HepG2 (cell line): ENCODE measurements around the gene CLEC10A. TPM values are rescaled to one million over a fixed set of nuclear protein-coding genes. Genes with fewer than 3 reads are reported as not detected.

Experiments
- ATAC-seq: fragments of 200-7000 bp; cut with Tn5 transposase; 3 replicates; pipeline ENCODE4 v1.9.1; 2020; ENCODE audit warnings: mild to moderate bottlenecking, moderate library complexity
- BruUV-seq: library from RNA; stranded (reverse); fragments of 400-500 nt; replicated peaks from 2 replicates; lab custom pipeline; 2021; lab: Mats Ljungman, UMichigan
- CTCF ChIA-PET: fragments of 300-600 bp; formaldehyde crosslinking; extraction: SDS; loops from one replicate; lab custom pipeline; 2021; ENCODE audit warnings: low total read pairs, inconsistent platforms, low intra/inter-chr PET ratio; lab: Yijun Ruan, JAX
- POLR2A ChIA-PET: fragments of 350-600 bp; sonication (Branson Sonifier 250); formaldehyde crosslinking; loops from one replicate; lab custom pipeline; 2020; ENCODE audit warnings: antibody characterized with exemption, inconsistent platforms; lab: Yijun Ruan, JAX
- DNase-seq: peaks from one replicate; pipeline ENCODE4 v3.0.0-alpha.2; 2015; ENCODE audit warnings: low spot score
- FAIRE-seq: peaks from 3 replicates; lab custom pipeline; 2011; peaks lifted over from hg19 to GRCh38; lab: Jason Lieb, UNC
- H2AFZ ChIP-seq: one replicate; pipeline ENCODE4 v1.6.1; 2011; ENCODE audit warnings: low read length, inconsistent platforms
- H3K27ac ChIP-seq: fragments of 300-600 bp; 3 replicates; pipeline ENCODE4 v1.8.0; 2011; ENCODE audit warnings: mixed run types, mild to moderate bottlenecking, mixed read lengths, low read length, inconsistent platforms; ENCODE audit not compliant: insufficient read depth; ENCODE audit errors: extremely low read length
- H3K27me3 ChIP-seq, 2 experiments: fragments of 200-600 bp in 1 of 2; 2 replicates in 1 of 2; 3 replicates in 1 of 2; pipeline versions ENCODE4 v1.6.0 to v1.8.0; 2011; ENCODE audit warnings: low read length in 2 of 2, mild to moderate bottlenecking in 2 of 2, moderate library complexity in 2 of 2, inconsistent platforms in 1 of 2; ENCODE audit not compliant: insufficient read depth in 2 of 2, control insufficient read depth in 1 of 2
- H3K36me3 ChIP-seq, 2 experiments: fragments of 200-600 bp in 1 of 2; replicated peaks in 1 of 2; 2 replicates in 1 of 2; 3 replicates in 1 of 2; pipeline versions ENCODE4 v1.5.1 to v1.8.0; 2011; ENCODE audit warnings: low read length in 2 of 2, inconsistent platforms in 1 of 2; ENCODE audit not compliant: insufficient read depth in 2 of 2, control insufficient read depth in 1 of 2
- H3K4me1 ChIP-seq: 2 replicates; pipeline ENCODE4 v1.5.1; 2012; ENCODE audit warnings: low read length, inconsistent platforms; ENCODE audit not compliant: insufficient read depth
- H3K4me2 ChIP-seq: 2 replicates; pipeline ENCODE4 v1.6.0; 2011; ENCODE audit warnings: low read depth, low read length, inconsistent platforms
- H3K4me3 ChIP-seq, 3 experiments: fragments of 200-600 bp in 1 of 3; sonication (generic), shearing (Covaris generic) in 1 of 3; replicated peaks in 1 of 3; 2 replicates each; pipeline ENCODE4 v1.5.1; 2011 to 2016; ENCODE audit warnings: low read length in 3 of 3, inconsistent platforms in 2 of 3, low read depth in 2 of 3, mild to moderate bottlenecking in 2 of 3, control low read depth in 1 of 3, mixed read lengths in 1 of 3; ENCODE audit not compliant: insufficient read depth in 1 of 3
- H3K79me2 ChIP-seq: one replicate; pipeline ENCODE4 v1.6.1; 2011; ENCODE audit warnings: low read length, inconsistent platforms; ENCODE audit not compliant: insufficient read depth
- H3K9ac ChIP-seq: 2 replicates; pipeline ENCODE4 v1.6.0; 2011; ENCODE audit warnings: mild to moderate bottlenecking, low read depth, low read length, inconsistent platforms; ENCODE audit not compliant: insufficient read depth
- H3K9me3 ChIP-seq: 2 replicates; pipeline ENCODE4 v1.5.1; 2012; ENCODE audit warnings: mild to moderate bottlenecking, low read length
- H4K20me1 ChIP-seq: 2 replicates; pipeline ENCODE4 v1.6.0; 2011; ENCODE audit warnings: inconsistent platforms, mild to moderate bottlenecking, low read length, moderate library complexity; ENCODE audit not compliant: insufficient read depth
- CBX5 ChIP-seq: sonication (generic); formaldehyde crosslinking; IDR thresholded peaks from 2 replicates; pipeline ENCODE4 v1.4.0; 2020; ENCODE audit warnings: missing genetic modification reagents, borderline replicate concordance
- HNRNPK ChIP-seq: fragments of 200-400 bp; formaldehyde crosslinking; IDR thresholded peaks from 2 replicates; pipeline ENCODE4 v1.6.1; 2018; ENCODE audit warnings: low read length, low read depth, moderate library complexity, mild to moderate bottlenecking; ENCODE audit not compliant: poor library complexity, severe bottlenecking
- MAFK ChIP-seq, 2 experiments: IDR thresholded peaks in 1 of 2; conservative IDR thresholded peaks in 1 of 2; 2 replicates each; pipeline ENCODE4 v1.6.1; 2011; ENCODE audit warnings: improper control_type of control experiment in 2 of 2, low read length in 2 of 2
- ZBTB7A ChIP-seq: sonication (generic); formaldehyde crosslinking; IDR thresholded peaks from 2 replicates; pipeline ENCODE4 v1.8.0; 2022; ENCODE audit warnings: mild to moderate bottlenecking, missing genetic modification reagents
- ZNF564 ChIP-seq: sonication (generic); formaldehyde crosslinking; IDR thresholded peaks from 2 replicates; pipeline ENCODE4 v1.8.1; 2023; ENCODE audit warnings: mild to moderate bottlenecking, missing genetic modification reagents
- WGBS: methylation state at CpG from one replicate; pipeline ENCODE4 v1.1.6; 2017; ENCODE audit warnings: low lambda C conversion rate; 5-methylcytosine and 5-hydroxymethylcytosine counted together
- in situ Hi-C: cut with HindIII; loops from 2 replicates; pipeline ENCODE4 v1.10.0; 2017; ENCODE audit warnings: low pct_unique_long_range_greater_than_20kb; ENCODE audit not compliant: extremely low pct_ligation_motif_present
- intact Hi-C: fragments of 100-400 bp; cut with micrococcal nuclease; formaldehyde crosslinking; loops from one replicate; pipeline ENCODE4 v1.10.0; 2022; ENCODE audit not compliant: unreplicated experiment
- polyA plus RNA-seq, 8 experiments: library from polyadenylated mRNA; depleted of rRNA in 3 of 8; stranded (reverse) in 7 of 8; unstranded in 1 of 8; fragments of >200 nt; fragmentation: Illumina TruSeq in 4 of 8; extraction: Trizol in 4 of 8; gene quantifications; 2 replicates each; pipeline versions ENCODE4 v1.2.1 to v1.2.3, GENCODE V29; 2011 to 2016; ENCODE audit warnings: low read depth in 4 of 8, missing spikeins in 1 of 8, mixed read lengths in 1 of 8; ENCODE audit not compliant: insufficient read depth in 1 of 8
- total RNA-seq, 5 experiments: library from RNA; depleted of rRNA; stranded (reverse); fragments of >200 nt; fragmentation: Illumina TruSeq; extraction: Trizol; gene quantifications; 2 replicates each; pipeline ENCODE4 v1.2.3, GENCODE V29; 2016; ENCODE audit warnings: low read depth in 1 of 5
- TF ChIP-seq, protein P1 (sequence below): sonication (generic); formaldehyde crosslinking; IDR thresholded peaks from 2 replicates; pipeline ENCODE4 v1.5.1; 2020; ENCODE audit warnings: missing genetic modification reagents, mild to moderate bottlenecking, borderline replicate concordance
- TF ChIP-seq, protein P2 (sequence below): sonication (generic); formaldehyde crosslinking; IDR thresholded peaks from 2 replicates; pipeline ENCODE4 v1.5.1; 2020; ENCODE audit warnings: mild to moderate bottlenecking, missing genetic modification reagents

CLEC10A gene
- total and polyA plus RNA-seq, 2 of the 13 experiments (the other 11 are each of a cell fraction or from before 2014, with no cell fraction given): 0.33 TPM; not detected in 1

DNA sequence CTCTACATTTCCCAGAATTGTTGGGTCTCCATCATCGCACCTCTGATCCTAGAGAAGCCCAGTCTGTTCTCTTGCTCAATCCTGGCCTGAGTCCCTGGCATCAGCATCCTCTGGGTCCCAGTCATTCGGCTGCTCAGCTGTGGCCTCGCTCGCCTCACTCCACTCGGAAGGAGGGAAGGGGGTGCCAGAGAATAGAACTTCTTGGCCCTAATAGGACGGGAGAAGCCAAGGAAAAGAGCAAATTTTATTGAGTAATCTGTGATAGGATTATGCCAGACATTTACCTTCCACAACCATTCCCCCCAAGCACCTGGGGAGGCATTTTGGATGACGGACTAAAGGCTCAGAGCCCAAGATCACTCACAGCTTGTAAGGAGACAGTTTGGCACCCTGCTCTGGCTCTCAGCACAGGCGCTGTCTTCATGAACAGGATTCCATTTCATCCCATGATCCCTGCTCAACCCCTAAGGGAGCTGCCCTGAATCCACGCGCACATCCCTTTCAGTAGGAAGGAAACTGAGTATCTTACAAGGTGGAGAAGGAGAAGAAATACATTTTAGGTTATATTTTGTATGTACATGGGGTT is 498 bp upstream of the CLEC10A start:
- ATAC-seq (no peak), DNase-seq (no peak), FAIRE-seq (no peak)
- no peaks in the 10 kb centered on the region for H4K20me1 ChIP-seq
- no peaks in the 10 kb centered on the region for H3K36me3 ChIP-seq
- no peaks in the 10 kb centered on the region for H3K9me3 ChIP-seq
- TF ChIP-seq, protein P1, sequence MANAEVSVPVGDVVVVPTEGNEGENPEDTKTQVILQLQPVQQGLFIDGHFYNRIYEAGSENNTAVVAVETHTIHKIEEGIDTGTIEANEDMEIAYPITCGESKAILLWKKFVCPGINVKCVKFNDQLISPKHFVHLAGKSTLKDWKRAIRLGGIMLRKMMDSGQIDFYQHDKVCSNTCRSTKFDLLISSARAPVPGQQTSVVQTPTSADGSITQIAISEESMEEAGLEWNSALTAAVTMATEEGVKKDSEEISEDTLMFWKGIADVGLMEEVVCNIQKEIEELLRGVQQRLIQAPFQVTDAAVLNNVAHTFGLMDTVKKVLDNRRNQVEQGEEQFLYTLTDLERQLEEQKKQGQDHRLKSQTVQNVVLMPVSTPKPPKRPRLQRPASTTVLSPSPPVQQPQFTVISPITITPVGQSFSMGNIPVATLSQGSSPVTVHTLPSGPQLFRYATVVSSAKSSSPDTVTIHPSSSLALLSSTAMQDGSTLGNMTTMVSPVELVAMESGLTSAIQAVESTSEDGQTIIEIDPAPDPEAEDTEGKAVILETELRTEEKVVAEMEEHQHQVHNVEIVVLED (CRISPR knock-in tag): no peak
- TF ChIP-seq ZNF564 (CRISPR knock-in tag): no peak
- no peak for TF ChIP-seq ZBTB7A
- TF ChIP-seq MAFK (conservative IDR thresholded peaks at IDR 0.05 in 1 of 2, IDR thresholded peaks at IDR 0.05 in 1 of 2; ENCODE audit: low read length in 2 of 2): no peak
- TF ChIP-seq, protein P2, sequence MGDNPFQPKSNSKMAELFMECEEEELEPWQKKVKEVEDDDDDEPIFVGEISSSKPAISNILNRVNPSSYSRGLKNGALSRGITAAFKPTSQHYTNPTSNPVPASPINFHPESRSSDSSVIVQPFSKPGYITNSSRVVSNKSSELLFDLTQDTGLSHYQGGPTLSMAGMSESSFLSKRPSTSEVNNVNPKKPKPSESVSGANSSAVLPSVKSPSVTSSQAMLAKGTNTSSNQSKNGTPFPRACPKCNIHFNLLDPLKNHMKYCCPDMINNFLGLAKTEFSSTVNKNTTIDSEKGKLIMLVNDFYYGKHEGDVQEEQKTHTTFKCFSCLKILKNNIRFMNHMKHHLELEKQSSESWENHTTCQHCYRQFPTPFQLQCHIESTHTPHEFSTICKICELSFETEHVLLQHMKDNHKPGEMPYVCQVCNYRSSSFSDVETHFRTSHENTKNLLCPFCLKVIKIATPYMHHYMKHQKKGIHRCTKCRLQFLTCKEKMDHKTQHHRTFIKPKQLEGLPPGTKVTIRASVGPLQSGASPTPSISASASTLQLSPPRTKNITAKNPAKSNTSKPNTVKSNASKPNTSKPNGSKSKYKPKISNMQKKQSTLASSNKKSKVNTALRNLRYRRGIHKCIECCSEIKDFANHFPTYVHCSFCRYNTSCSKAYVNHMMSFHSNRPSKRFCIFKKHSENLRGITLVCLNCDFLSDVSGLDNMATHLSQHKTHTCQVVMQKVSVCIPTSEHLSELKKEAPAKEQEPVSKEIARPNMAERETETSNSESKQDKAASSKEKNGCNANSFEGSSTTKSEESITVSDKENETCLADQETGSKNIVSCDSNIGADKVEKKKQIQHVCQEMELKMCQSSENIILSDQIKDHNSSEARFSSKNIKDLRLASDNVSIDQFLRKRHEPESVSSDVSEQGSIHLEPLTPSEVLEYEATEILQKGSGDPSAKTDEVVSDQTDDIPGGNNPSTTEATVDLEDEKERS: no peak
- no peak for TF ChIP-seq CBX5 (CRISPR knock-in tag)
- no peak for TF ChIP-seq HNRNPK
- H3K4me2 ChIP-seq: no peak overlapping the region
- intact Hi-C loops (no loop called here), in situ Hi-C loops (no loop called here)
- WGBS: 69% methylated on average over 10 of the region's 10 CpGs
- peaks cover 0 to 2% of the 10 kb centered on the region in 2 experiments; a peak in 3 of 5 replicates for H3K27me3 ChIP-seq
- no peak overlapping the region for H2AFZ ChIP-seq
- no peak overlapping the region for H3K9ac ChIP-seq
- BruUV-seq: no TSS peak
- H3K4me3 ChIP-seq: no peak overlapping the region
- CTCF ChIA-PET: no interaction called here
- H3K4me1 ChIP-seq: peaks cover 14% of the 10 kb centered on the region
- H3K27ac ChIP-seq: no peak overlapping the region
- POLR2A ChIA-PET: no interaction called here
- H3K79me2 ChIP-seq: no peaks in the 10 kb centered on the region
